Stimulated activated CD4-positive, alpha-beta T cell treated with anti-CD3 and anti-CD28 coated beads, Interleukin-15, amount 100 ng/mL, for 1 hour (primary cell): ENCODE data around the gene GSTM3.
"Not testable (repeated sequence)": the region's sequence is repeated elsewhere in the genome, so short reads cannot be mapped to it uniquely, and the experiment has no call there.

ENCODE experiments used
- DNase-seq, 2 donors: peaks; one replicate each; pipeline ENCODE4 v3.0.0-alpha.2; 2020; ENCODE audit warnings: low read depth in 1 of 2, low spot score in 1 of 2

Gene GSTM3

DNA sequence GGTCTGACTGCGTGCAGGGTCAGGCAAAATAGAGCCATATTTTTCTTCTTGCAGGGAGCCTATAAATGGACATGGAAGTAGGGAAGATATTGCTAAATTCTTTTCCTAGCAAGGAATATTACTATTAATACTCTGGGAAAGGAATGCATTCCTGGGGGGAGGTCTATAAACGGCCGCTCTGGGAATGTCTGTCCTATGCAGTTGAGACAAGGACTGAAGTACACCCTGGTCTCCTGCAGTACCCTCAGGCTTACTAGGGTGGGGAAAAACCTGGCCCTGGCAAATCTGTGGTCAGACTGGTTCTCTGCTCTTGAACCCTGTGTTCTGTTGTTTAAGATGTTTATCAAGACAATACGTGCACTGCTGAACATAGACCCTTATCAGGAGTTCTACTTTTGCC lies 31.9 kb downstream of the GSTM3 start:
- DNase-seq: not testable (repeated sequence)

DNA sequence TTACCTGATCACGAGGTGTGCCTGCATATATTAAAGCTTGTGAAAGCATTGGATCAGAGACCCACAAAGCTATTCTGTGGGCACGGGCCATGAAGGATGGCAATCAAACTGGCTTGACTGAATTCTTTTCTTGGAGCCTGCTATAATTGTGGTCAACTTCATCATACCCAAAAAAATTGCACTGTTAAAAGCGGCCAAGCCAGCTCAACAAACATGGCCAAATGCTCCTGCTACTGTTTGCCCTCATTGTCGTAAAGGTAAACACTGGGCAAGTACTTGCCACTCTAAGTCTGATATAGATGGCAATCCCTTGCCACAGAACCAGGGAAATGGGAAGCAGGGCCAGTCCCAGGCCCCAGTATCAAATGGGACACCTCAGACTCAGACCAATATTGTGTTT lies 35.4 kb downstream of the GSTM3 start:
- DNase-seq: no peak

DNA sequence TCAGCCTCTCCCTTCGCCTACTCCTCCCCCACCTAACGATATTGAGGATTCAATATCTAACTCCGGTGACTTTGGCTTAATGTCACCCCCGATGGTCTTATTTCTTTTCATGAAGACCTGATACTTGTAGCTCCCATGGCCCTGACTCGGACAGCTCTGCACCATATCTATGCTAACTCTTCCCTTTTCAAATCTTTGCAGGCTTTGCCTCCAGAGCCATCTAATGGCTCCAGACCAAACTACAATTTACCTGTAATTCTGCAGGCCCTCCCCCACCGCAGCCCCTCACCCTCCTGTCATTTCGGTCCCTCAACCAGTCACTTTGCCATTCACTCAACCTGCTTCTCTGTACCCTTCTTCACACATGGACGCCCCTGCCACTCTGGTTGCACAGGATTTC lies 36.7 kb downstream of the GSTM3 start:
- DNase-seq: no peak

DNA sequence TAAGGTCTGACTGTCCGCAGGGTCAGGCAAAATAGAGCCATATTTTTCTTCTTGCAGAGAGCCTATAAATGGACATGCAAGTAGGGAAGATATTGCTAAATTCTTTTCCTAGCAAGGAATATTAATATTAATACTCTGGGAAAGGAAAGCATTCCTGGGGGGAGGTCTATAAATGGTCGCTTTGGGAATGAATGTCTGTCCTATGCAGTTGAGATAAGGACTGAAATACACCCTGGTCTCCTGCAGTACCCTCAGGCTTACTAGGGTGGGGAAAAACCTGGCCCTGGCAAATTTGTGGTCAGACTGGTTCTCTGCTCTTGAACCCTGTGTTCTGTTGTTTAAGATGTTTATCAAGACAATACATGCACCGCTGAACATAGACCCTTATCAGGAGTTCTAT lies 37.9 kb downstream of the GSTM3 start:
- DNase-seq: not testable (repeated sequence)

DNA sequence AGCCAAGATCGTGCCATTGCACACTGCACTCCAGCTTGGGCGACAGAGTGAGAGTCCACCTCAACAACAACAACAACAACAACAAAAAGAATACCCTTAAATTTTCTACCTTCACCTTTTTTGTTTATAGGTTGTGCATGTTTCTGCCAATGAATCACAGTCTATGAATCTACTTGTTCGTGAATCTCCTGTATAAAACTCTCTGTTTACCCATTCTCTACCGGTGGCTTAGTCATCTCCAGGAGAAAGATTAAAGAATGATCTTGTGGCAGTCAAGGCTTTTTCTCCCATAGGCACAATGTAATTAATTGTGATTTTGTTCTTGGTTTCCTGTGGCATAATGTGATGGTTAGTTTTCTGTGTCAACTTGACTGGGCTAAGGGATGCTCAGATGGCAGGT lies 43.0 kb downstream of the GSTM3 start:
- not testable (repeated sequence) for DNase-seq

DNA sequence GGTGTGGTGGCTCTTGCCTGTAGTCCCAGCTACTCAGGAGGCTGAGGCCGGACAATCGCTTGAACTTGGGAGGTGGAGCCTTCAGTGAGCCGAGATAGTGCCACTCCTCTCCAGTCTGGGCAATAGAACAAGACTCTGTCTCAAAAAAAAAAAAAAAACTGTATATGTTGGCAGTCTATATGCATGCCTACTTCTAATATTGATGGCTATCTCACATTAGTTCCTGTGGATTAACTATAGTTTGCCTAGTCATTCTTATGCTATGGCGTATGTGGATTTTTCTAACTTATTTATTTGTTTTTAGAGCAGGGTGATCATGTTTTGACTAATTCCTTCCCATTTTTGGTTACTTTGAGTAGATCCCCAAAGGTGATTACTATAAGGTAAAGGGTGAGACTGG lies 43.8 kb downstream of the GSTM3 start:
- no peak for DNase-seq

DNA sequence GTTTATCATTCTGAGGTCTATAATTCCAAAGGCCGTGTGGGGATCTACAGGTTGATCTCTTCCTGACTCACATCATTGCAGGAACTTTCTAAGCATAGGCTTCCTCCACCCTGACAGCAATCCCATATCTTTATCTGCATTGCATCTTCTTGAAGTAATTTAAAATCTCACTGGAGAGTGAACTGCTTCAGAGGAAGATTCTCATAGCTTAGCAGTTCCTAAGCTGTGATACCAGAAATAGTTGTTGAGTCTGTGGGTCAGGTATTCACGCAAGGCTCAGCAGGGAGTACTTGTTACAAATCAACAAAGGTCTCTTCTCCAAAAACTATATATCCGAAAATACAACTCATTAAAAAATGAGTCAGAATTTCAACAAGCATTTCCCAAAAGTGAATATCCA lies 45.7 kb downstream of the GSTM3 start:
- not testable (repeated sequence) for DNase-seq

DNA sequence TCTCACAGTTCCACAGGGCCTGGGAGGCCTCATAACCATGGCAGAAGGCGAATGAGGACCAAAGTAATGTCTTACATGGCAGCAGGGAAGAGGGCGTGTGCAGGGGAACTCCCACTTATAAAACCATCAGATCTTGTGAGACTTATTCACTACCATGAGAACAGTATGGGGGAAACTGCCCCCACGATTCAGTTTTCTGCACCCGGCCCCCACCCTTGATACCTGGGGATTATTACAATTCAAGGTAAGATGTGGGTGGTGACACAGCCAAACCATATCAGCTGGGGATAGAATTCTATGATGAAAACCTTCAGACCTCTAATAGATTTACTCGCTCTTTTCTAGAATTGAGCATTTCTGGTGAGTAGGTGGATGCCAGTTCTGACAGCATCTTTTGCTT lies 46.4 kb downstream of the GSTM3 start:
- DNase-seq: not testable (repeated sequence)

DNA sequence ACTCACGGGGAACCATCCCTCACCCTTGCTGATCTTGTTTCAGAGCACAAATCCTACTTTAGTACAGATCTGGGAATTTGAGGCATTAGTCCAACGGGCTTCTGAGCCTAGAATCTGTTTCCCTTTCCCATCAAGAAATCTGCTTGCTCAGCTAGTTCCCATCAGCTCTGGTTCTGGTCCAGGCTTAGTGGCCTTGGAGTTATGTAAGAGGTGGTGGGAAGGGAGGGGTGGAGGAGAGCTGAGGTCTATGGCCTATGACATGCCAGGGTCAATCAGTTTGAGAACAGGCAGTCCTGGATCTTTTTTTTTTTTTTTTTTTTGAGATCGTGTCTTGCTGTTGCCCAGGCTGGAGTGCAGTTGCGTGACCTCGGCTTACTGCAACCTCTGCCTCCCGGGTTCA lies 49.1 kb downstream of the GSTM3 start:
- no peak for DNase-seq

DNA sequence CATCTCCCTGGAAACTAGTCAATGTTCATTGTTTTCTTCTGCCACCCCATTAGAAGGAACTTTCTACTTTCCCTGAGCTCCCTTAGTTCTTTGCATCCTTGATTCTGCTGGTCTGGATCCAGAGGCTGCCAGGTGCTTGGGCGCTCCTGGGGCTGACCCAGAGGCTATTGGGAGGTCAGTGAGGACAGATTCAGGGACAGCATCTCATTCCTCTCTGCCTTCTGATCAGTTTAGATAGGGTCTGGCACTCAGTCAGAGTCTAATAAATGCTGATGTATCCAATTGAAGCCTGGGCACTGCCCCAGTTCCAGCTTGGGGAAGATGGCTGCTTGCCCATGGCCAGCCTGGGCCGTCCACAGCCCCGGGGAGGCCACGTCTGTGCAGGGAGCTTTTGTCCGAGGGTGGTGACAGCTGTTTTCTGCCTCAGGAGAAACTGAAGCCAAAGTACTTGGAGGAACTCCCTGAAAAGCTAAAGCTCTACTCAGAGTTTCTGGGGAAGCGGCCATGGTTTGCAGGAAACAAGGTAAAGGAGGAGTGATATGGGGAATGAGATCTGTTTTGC lies 50.9 kb downstream of the GSTM3 start:
- DNase-seq: no peak

DNA sequence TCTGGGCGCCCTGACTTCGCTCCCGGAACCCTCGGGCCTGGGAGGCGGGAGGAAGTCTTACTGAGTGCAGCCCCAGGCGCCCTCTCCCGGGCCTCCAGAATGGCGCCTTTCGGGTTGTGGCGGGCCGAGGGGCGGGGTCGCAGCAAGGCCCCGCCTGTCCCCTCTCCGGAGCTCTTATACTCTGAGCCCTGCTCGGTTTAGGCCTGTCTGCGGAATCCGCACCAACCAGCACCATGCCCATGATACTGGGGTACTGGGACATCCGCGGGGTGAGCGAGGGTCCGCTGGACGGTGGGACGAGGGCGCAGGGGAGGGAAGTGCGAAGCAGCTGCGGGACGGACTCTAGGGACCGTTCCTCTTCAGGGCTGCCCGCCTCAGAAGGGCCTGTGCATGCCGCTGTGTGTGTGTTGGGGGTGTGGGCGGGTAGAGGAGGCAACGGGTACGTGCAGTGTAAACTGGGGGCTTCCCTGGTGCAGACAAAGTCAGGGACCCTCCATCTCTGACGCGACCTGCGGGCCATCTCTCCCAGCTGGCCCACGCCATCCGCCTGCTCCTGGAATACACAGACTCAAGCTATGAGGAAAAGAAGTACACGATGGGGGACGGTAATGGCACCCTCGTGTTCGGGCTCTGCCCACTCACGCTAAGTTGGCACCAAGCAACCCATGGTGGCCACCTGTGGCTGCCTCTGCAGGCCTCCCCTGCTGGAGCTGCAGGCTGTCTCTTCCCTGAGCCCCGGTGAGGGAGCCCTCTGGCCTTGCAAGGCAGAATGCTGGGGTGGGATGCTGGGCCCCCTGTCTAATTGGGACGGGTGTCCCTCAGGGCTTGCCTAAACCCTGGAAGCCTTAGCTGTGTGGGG lies 53.0 kb downstream of the GSTM3 start, which contains the start of gene GSTM1:
Gene GSTM1, plus strand, starts transcription at position 177 of the 859 bp plus-strand sequence. Its CDS starts 57 bp downstream, at position 234.
- DNase-seq: peak in 1 of 2 donors; percentile 60

DNA sequence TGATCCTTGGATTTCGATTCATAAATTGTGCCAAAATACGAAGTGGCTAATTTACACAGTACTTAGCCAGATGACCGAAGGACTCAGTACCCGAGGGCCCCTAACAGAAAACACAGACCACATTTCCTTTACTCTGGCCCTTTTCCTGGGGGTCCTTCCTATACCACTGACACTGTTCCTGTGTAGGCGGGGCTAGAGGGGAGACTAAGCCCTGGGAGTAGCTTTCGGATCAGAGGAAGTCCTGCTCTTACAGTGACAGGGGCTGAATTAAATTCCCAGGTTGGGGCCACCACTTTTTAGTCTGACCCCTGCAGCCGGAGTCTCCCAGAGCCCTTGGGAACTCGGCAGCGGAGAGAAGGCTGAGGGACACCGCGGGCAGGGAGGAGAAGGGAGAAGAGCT lies 53.7 kb downstream of the GSTM3 start:
- not testable (repeated sequence) for DNase-seq

DNA sequence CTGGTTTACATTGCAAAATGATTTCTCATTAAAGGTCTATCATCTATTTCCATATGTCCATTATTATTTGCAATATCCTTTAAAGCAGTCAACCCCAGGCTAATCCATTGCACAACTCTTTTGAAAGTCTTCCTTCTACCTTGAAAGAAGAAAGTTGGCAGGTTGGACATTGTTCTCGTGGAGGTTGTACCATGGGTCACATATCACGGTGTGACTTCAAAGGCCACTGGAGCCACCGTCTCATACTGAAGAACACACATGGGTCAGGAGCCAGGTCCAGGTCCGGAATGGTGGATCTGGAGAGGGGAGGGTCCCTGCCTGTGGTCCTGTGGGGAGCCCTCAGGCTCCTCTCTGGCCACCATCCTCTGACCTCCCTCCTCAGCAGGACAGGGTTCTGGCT lies 54.9 kb downstream of the GSTM3 start:
- DNase-seq: not testable (repeated sequence)

DNA sequence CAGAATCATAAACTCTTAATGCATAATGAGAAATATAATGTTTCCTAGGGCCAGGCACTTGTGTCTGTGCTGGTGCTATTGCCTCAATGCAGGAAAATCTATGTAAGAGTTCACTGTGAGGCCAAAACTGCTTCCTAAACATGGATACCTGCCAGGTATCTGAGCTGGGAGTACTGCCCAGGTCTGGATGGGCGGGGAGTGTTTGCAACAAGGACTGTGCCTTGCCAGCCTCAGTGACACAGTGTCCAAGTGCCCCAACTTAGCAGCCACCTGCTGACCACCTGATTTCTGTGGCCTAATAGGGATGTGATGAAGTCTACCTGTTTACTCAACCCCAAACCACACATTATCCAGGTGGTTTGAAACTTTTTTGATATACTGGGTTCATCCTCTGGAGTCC lies 55.4 kb downstream of the GSTM3 start:
- DNase-seq: not testable (repeated sequence)

DNA sequence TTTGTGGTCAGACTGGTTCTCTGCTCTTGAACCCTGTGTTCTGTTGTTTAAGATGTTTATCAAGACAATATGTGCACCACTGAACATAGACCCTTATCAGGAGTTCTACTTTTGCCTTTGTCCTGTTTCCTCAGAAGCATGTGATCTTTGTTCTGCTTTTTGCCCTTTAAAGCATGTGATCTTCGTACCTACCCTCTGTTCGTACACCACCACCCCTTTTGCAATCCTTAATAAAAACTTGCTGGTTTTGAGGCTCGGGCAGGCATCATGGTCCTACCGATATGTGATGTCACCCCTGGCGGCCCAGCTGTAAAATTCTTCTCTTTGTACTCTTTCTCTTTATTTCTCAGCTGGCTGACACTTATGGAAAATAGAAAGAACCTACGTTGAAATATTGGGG lies 56.1 kb downstream of the GSTM3 start:
- DNase-seq: not testable (repeated sequence)
